ENCODE results near the gene ADARB2. TPM values are rescaled to one million over a fixed set of nuclear protein-coding genes. Genes with fewer than 3 reads are reported as not detected.

Gene ADARB2
- total and polyA plus RNA-seq, 10 of the 15 experiments (the other 5 are each of a cell fraction or from before 2014, with no cell fraction given) = 0.02 to 4.1 (median 0.76) TPM

DNA sequence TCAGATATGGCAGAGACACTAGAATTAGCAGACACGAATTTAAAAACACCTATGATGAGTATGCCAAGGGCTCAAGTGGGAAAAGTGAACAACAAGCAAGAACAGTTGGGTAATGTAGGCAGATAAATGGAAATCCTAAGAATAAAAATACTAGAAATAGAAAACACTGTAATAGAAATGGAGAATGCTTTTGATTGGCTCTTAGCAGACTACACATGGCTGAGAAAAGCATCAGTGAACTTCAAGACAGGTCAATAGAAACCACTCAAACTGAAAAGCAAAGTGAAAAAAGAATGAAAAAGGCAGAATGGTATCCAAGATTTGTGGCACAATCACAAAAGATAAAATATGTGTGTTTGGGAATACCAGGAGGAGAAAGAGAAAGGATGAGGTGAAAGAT is 598.8 kb downstream of the ADARB2 start:
- H3K9ac ChIP-seq (ENCODE audit: control insufficient read depth, insufficient read depth, low read length) = no peak overlapping the region
- H3K27me3 ChIP-seq (replicated peaks in 1 of 2; ENCODE audit: control insufficient read depth in 2 of 2, insufficient read depth in 2 of 2, low read length in 1 of 2) = no peaks in the 10 kb centered on the region
- intact Hi-C loops (cut with micrococcal nuclease; ENCODE audit: unreplicated experiment) (no loop called here), in situ Hi-C loops (cut with MboI) (no loop called here)
- ChIA-PET RAD21 (ENCODE audit: unreplicated experiment) (no interaction called here), POLR2A (no interaction called here), SMC1A (ENCODE audit: uncharacterized antibody, unreplicated experiment) (no interaction called here), CTCF (no interaction called here)
- BruUV-seq (replicated peaks) = no TSS peak
- H3K4me2 ChIP-seq (ENCODE audit: control insufficient read depth, insufficient read depth) = no peak overlapping the region
- ATAC-seq = no peak
- H2AFZ ChIP-seq (ENCODE audit: control insufficient read depth, low read depth, low read length) = no peak overlapping the region
- no peak overlapping the region for H3K27ac ChIP-seq (ENCODE audit: control insufficient read depth, insufficient read depth)
- no peaks in the 10 kb centered on the region for H4K20me1 ChIP-seq (ENCODE audit: control insufficient read depth, insufficient read depth)
- no peak overlapping the region for H3K4me3 ChIP-seq
- no peak for FAIRE-seq
- no peaks in the 10 kb centered on the region for H3K4me1 ChIP-seq (ENCODE audit: control insufficient read depth, insufficient read depth, low read length)
- H3K36me3 ChIP-seq (ENCODE audit: control insufficient read depth in 2 of 2, insufficient read depth in 2 of 2, low read length in 1 of 2) = no peaks in the 10 kb centered on the region
- no peak for DNase-seq (ENCODE audit: low read depth, low spot score)
- 0% methylated on average over 1 of the region's 1 CpG for WGBS (ENCODE audit: insufficient coverage, insufficient replicate concordance, low lambda C conversion rate, missing lambda C conversion rate)
- H3K9me3 ChIP-seq (replicated peaks; ENCODE audit: control insufficient read depth, insufficient read depth, low read length) = peaks cover 2% of the 10 kb centered on the region; the same call in 2 of the 3 replicates
- no peaks in the 10 kb centered on the region for H3K79me2 ChIP-seq (ENCODE audit: control insufficient read depth, insufficient read depth, low read length)
- TF ChIP-seq SP1 (IDR thresholded peaks at IDR 0.05; ENCODE audit: low read depth, low read length) (no peak), ESRRA (IDR thresholded peaks at IDR 0.05; ENCODE audit: low read length) (no peak), ZNF274 (IDR thresholded peaks at IDR 0.05; ENCODE audit: insufficient read depth, insufficient read length) (no peak), POLR2AphosphoS5 (IDR thresholded peaks at IDR 0.05; ENCODE audit: low read length) (no peak), RB1 (IDR thresholded peaks at IDR 0.05; ENCODE audit: borderline replicate concordance) (no peak), YY1 (IDR thresholded peaks at IDR 0.05; ENCODE audit: low read depth, low read length) (no peak), SREBF1 (IDR thresholded peaks at IDR 0.05; ENCODE audit: low read length) (no peak), NR2F1 (conservative IDR thresholded peaks at IDR 0.05) (no peak), SIX5 (IDR thresholded peaks at IDR 0.05; ENCODE audit: low read depth, low read length, severe bottlenecking) (no peak), GABPA (IDR thresholded peaks at IDR 0.05; ENCODE audit: low read depth) (no peak), IKZF1 (conservative IDR thresholded peaks at IDR 0.05) (no peak), BRCA1 (IDR thresholded peaks at IDR 0.05; ENCODE audit: low read depth, low read length) (no peak)
- TF ChIP-seq, protein P1, sequence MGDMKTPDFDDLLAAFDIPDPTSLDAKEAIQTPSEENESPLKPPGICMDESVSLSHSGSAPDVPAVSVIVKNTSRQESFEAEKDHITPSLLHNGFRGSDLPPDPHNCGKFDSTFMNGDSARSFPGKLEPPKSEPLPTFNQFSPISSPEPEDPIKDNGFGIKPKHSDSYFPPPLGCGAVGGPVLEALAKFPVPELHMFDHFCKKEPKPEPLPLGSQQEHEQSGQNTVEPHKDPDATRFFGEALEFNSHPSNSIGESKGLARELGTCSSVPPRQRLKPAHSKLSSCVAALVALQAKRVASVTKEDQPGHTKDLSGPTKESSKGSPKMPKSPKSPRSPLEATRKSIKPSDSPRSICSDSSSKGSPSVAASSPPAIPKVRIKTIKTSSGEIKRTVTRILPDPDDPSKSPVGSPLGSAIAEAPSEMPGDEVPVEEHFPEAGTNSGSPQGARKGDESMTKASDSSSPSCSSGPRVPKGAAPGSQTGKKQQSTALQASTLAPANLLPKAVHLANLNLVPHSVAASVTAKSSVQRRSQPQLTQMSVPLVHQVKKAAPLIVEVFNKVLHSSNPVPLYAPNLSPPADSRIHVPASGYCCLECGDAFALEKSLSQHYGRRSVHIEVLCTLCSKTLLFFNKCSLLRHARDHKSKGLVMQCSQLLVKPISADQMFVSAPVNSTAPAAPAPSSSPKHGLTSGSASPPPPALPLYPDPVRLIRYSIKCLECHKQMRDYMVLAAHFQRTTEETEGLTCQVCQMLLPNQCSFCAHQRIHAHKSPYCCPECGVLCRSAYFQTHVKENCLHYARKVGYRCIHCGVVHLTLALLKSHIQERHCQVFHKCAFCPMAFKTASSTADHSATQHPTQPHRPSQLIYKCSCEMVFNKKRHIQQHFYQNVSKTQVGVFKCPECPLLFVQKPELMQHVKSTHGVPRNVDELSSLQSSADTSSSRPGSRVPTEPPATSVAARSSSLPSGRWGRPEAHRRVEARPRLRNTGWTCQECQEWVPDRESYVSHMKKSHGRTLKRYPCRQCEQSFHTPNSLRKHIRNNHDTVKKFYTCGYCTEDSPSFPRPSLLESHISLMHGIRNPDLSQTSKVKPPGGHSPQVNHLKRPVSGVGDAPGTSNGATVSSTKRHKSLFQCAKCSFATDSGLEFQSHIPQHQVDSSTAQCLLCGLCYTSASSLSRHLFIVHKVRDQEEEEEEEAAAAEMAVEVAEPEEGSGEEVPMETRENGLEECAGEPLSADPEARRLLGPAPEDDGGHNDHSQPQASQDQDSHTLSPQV (IDR thresholded peaks at IDR 0.05) = no peak
- TF ChIP-seq, protein P2, sequence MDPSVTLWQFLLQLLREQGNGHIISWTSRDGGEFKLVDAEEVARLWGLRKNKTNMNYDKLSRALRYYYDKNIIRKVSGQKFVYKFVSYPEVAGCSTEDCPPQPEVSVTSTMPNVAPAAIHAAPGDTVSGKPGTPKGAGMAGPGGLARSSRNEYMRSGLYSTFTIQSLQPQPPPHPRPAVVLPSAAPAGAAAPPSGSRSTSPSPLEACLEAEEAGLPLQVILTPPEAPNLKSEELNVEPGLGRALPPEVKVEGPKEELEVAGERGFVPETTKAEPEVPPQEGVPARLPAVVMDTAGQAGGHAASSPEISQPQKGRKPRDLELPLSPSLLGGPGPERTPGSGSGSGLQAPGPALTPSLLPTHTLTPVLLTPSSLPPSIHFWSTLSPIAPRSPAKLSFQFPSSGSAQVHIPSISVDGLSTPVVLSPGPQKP (IDR thresholded peaks at IDR 0.05; ENCODE audit: low read depth, low read length) = no peak
- TF ChIP-seq, protein P3, sequence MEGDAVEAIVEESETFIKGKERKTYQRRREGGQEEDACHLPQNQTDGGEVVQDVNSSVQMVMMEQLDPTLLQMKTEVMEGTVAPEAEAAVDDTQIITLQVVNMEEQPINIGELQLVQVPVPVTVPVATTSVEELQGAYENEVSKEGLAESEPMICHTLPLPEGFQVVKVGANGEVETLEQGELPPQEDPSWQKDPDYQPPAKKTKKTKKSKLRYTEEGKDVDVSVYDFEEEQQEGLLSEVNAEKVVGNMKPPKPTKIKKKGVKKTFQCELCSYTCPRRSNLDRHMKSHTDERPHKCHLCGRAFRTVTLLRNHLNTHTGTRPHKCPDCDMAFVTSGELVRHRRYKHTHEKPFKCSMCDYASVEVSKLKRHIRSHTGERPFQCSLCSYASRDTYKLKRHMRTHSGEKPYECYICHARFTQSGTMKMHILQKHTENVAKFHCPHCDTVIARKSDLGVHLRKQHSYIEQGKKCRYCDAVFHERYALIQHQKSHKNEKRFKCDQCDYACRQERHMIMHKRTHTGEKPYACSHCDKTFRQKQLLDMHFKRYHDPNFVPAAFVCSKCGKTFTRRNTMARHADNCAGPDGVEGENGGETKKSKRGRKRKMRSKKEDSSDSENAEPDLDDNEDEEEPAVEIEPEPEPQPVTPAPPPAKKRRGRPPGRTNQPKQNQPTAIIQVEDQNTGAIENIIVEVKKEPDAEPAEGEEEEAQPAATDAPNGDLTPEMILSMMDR (IDR thresholded peaks at IDR 0.05 in 2 of 3, conservative IDR thresholded peaks at IDR 0.05 in 1 of 3; ENCODE audit: control insufficient read depth in 2 of 3, extremely low read depth in 1 of 3, insufficient read depth in 1 of 3, low read depth in 3 of 3, low read length in 3 of 3) = no peak
- TF ChIP-seq, protein P4, sequence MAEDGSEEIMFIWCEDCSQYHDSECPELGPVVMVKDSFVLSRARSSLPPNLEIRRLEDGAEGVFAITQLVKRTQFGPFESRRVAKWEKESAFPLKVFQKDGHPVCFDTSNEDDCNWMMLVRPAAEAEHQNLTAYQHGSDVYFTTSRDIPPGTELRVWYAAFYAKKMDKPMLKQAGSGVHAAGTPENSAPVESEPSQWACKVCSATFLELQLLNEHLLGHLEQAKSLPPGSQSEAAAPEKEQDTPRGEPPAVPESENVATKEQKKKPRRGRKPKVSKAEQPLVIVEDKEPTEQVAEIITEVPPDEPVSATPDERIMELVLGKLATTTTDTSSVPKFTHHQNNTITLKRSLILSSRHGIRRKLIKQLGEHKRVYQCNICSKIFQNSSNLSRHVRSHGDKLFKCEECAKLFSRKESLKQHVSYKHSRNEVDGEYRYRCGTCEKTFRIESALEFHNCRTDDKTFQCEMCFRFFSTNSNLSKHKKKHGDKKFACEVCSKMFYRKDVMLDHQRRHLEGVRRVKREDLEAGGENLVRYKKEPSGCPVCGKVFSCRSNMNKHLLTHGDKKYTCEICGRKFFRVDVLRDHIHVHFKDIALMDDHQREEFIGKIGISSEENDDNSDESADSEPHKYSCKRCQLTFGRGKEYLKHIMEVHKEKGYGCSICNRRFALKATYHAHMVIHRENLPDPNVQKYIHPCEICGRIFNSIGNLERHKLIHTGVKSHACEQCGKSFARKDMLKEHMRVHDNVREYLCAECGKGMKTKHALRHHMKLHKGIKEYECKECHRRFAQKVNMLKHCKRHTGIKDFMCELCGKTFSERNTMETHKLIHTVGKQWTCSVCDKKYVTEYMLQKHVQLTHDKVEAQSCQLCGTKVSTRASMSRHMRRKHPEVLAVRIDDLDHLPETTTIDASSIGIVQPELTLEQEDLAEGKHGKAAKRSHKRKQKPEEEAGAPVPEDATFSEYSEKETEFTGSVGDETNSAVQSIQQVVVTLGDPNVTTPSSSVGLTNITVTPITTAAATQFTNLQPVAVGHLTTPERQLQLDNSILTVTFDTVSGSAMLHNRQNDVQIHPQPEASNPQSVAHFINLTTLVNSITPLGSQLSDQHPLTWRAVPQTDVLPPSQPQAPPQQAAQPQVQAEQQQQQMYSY (CRISPR knock-in tag; IDR thresholded peaks at IDR 0.05) = no peak

Data from GM12878 (cell line).